IgD-negative memory B cell (primary cell): ENCODE data around the gene STAB2. TPM values are rescaled to one million over a fixed set of nuclear protein-coding genes. Genes with fewer than 3 reads are reported as not detected.

Experiments used
- H3K27ac Mint-ChIP-seq, 3 donors: one replicate each; pipeline ENCODE4 v1.8.0; 2020 to 2022; ENCODE audit warnings: mild to moderate bottlenecking in 3 of 3, mixed read lengths in 3 of 3, moderate library complexity in 1 of 3
- H3K27me3 Mint-ChIP-seq: one replicate; pipeline ENCODE4 v1.8.0; 2021; ENCODE audit warnings: mixed read lengths
- H3K36me3 Mint-ChIP-seq: one replicate; pipeline ENCODE4 v1.8.0; 2020; ENCODE audit warnings: mild to moderate bottlenecking, mixed read lengths
- H3K4me1 Mint-ChIP-seq, 3 donors: one replicate each; pipeline ENCODE4 v1.8.0; 2020 to 2022; ENCODE audit warnings: mixed read lengths in 3 of 3, mild to moderate bottlenecking in 1 of 3
- H3K4me3 Mint-ChIP-seq, 4 donors: one replicate each; pipeline ENCODE4 v1.8.0; 2020 to 2022; ENCODE audit warnings: mild to moderate bottlenecking in 4 of 4, mixed read lengths in 4 of 4, moderate library complexity in 3 of 4
- H3K9me3 Mint-ChIP-seq, 3 donors: one replicate each; pipeline ENCODE4 v1.8.0; 2020 to 2021; ENCODE audit warnings: mixed read lengths in 3 of 3, mild to moderate bottlenecking in 1 of 3
- polyA plus RNA-seq: library from polyadenylated mRNA; unstranded; fragments of 300-500 nt; fragmentation: Illumina TruSeq; gene quantifications from one replicate; pipeline ENCODE4 v1.2.3, GENCODE V29; 2021

The STAB2 gene
- polyA plus RNA-seq, 1 donor from 2014 or later, result not detected

GRCh38 chr12:103810111-103810510, 223.0 kb downstream of the STAB2 start:
- Mint-ChIP-seq H3K4me1 (peaks cover 0 to 2% (median 0%) of the 10 kb centered on the region in 3 donors), H3K27me3 (no peaks in the 10 kb centered on the region), H3K4me3 (no peak overlapping the region), H3K9me3 (peaks cover 0 to 2% (median 0%) of the 10 kb centered on the region in 3 donors), H3K27ac (no peak overlapping the region), H3K36me3 (peaks cover 16% of the 10 kb centered on the region)

- no peaks in the 10 kb centered on the region for H3K4me1 Mint-ChIP-seq
- no peak overlapping the region for H3K27ac Mint-ChIP-seq
- peaks cover 16% of the 10 kb centered on the region for H3K36me3 Mint-ChIP-seq
- H3K9me3 Mint-ChIP-seq, result peaks cover 0 to 2% (median 0%) of the 10 kb centered on the region in 3 donors
- H3K4me3 Mint-ChIP-seq, result no peak overlapping the region
- no peaks in the 10 kb centered on the region for H3K27me3 Mint-ChIP-seq
Measured at GRCh38 chr12:103811791-103812190, 224.7 kb downstream of the STAB2 start.

GRCh38 chr12:103812789-103813188, 225.7 kb downstream of the STAB2 start:
- Mint-ChIP-seq H3K4me1 (no peaks in the 10 kb centered on the region), H3K27ac (no peak overlapping the region), H3K9me3 (peaks cover 0 to 2% (median 0%) of the 10 kb centered on the region in 3 donors), H3K4me3 (no peak overlapping the region), H3K27me3 (no peaks in the 10 kb centered on the region), H3K36me3 (peaks cover 11% of the 10 kb centered on the region)

DNA sequence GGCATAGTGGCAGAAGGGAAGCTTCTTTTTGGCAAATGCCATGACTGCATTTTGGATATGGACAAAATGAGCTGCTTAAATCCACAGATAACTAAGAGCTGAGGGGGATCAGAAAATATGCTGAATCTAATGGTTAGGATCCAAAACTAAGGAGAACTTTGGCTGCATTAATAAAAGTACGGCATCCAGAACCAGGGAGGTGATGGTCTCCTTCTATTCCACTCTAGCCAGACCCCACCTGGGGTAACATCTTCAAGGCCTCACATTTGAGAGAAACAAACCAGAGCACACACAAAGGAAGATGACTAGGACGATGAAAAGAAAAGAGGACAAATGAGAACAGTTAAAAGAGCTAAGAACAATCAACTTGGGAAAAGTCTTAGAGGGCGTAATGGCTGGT, 226.4 kb downstream of the STAB2 start:
- Mint-ChIP-seq H3K27me3 (no peaks in the 10 kb centered on the region), H3K4me1 (no peaks in the 10 kb centered on the region), H3K27ac (peak overlapping the region in 1 of 3 donors; percentile 25), H3K9me3 (peaks cover 0 to 2% (median 0%) of the 10 kb centered on the region in 3 donors), H3K4me3 (no peak overlapping the region), H3K36me3 (peaks cover 9% of the 10 kb centered on the region)

DNA sequence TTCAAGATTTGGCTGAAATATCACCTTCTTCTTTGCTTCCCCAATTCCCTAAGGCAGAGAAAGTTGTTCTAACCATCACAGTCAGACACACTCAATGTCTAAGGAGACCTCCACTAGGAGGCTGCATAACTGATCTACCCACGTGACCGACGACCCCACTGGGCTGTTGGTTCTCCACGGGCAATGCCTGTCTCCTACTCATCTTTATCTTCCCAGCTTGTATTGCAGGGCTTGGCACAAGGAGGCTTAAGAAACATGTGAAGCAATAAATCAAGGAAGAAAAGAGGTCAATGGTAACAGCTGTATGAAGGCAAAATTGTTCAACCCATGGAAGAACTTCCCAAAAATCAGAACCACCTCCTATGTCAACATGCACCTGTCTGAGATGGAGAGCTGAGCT, 226.9 kb downstream of the STAB2 start:
- H3K36me3 Mint-ChIP-seq, result peaks cover 10% of the 10 kb centered on the region
- H3K9me3 Mint-ChIP-seq, result peaks cover 0 to 2% (median 0%) of the 10 kb centered on the region in 3 donors
- H3K27me3 Mint-ChIP-seq, result no peaks in the 10 kb centered on the region
- H3K27ac Mint-ChIP-seq, result no peak overlapping the region
- H3K4me3 Mint-ChIP-seq, result no peak overlapping the region
- no peaks in the 10 kb centered on the region for H3K4me1 Mint-ChIP-seq

- Mint-ChIP-seq H3K9me3 (peaks cover 0 to 2% (median 0%) of the 10 kb centered on the region in 3 donors), H3K4me3 (no peak overlapping the region), H3K27ac (no peak overlapping the region), H3K27me3 (no peaks in the 10 kb centered on the region), H3K36me3 (peaks cover 10% of the 10 kb centered on the region), H3K4me1 (no peaks in the 10 kb centered on the region)
Measured at GRCh38 chr12:103814436-103814835, 227.4 kb downstream of the STAB2 start.

Other genes with a start within 250 kb of the STAB2 start
- 25.4 TPM for gene C12orf42, start 91.3 kb upstream of the STAB2 start, polyA plus RNA-seq